GM21390 (cell line): ENCODE measurements around the gene GIN1.

Experiments used
- ATAC-seq: cut with Tn5 transposase; IDR thresholded peaks from one replicate; pipeline ENCODE4 v1.9.1; 2021; ENCODE audit not compliant: unreplicated experiment

Gene GIN1

GRCh38 chr5:103037673-103038455, 82.1 kb downstream of the GIN1 start:
- no peak for ATAC-seq

GRCh38 chr5:103036601-103037000, 83.3 kb downstream of the GIN1 start:
- no peak for ATAC-seq
